Progenitor cell of endocrine pancreas (in vitro differentiated cells): ENCODE measurements around the gene DLX2. TPM values are rescaled to one million over a fixed set of nuclear protein-coding genes. Genes with fewer than 3 reads are reported as not detected.

ENCODE experiments used
- DNase-seq: peaks from one replicate; pipeline ENCODE4 v3.0.0; 2021; ENCODE audit warnings: low spot score; ENCODE audit not compliant: unreplicated experiment
- H3K27ac Mint-ChIP-seq: 2 replicates; pipeline ENCODE4 v1.8.0; 2021; ENCODE audit warnings: mild to moderate bottlenecking, moderate library complexity, mixed read lengths
- H3K27me3 Mint-ChIP-seq: 2 replicates; pipeline ENCODE4 v1.8.0; 2021; ENCODE audit warnings: mixed read lengths
- H3K36me3 Mint-ChIP-seq: 2 replicates; pipeline ENCODE4 v1.8.0; 2022; ENCODE audit warnings: mixed read lengths; ENCODE audit not compliant: insufficient read depth
- H3K4me1 Mint-ChIP-seq: 2 replicates; pipeline ENCODE4 v1.8.0; 2021; ENCODE audit warnings: low read depth, mixed read lengths
- H3K4me3 Mint-ChIP-seq: 2 replicates; pipeline ENCODE4 v1.8.0; 2021; ENCODE audit warnings: low read depth, mild to moderate bottlenecking, moderate library complexity, mixed read lengths
- H3K9me3 Mint-ChIP-seq: 2 replicates; pipeline ENCODE4 v1.8.0; 2021; ENCODE audit warnings: low read depth, mixed read lengths
- CTCF ChIP-seq: fragments of 200-600 bp; sonication (generic); IDR thresholded peaks from one replicate; pipeline ENCODE4 v1.5.0; 2021; ENCODE audit warnings: antibody characterized with exemption, mild to moderate bottlenecking; ENCODE audit not compliant: unreplicated experiment
- total RNA-seq: library from RNA; stranded (reverse); gene quantifications from 2 replicates; pipeline ENCODE4 v1.2.1, GENCODE V29; 2021

DLX2 gene
- total RNA-seq, 1 donor from 2014 or later: 1.7 TPM

DNA sequence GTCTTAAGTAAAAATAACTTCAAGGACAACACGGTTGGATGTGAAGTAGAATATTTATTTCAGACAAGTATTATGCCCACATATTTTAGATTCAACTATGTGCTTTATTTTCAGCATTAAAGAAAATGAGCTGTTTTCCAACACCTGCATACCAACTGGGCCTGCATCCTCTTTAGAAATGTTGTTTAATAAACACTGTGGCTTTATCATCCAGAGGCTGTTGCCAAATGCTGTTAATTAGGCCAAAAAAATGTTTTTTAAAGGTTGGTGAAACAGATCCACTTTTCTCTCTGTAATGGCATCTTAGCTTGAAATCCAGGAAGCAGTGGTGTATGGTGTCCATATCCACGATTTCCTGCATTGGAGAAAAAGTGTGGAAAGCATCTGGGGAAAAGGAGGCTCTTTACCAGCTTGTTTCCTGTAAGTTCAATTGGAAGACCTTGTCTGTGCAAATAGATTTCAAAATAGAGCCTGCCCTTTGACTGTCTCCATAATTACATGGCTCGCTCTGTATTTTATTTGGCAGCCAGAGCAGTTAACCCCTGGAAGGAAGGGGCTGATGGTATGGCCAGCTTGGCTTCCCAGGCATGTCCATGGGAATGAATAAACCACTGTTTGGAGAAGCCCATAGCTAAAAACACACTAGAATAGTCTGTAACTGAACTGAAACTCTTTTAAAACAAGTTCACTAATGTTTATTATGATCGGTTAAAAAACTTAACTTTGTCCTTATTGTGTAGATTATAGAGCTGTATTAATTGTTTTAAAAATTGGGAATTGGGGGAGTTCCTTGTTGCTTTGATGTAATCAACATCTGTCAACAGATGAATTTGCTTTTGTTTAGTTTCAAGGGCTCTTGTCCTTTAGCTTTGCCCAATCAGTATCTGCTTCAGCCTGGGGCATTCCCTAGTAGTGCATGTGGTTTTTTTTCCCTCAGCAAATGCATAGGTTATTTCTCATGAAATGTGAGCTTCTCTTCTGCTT, 50.4 kb downstream of the DLX2 start:
- Mint-ChIP-seq H3K27me3 (peaks cover 5% of the 10 kb centered on the region), H3K4me3 (no peak overlapping the region), H3K9me3 (no peaks in the 10 kb centered on the region), H3K36me3 (no peaks in the 10 kb centered on the region), H3K4me1 (no peaks in the 10 kb centered on the region), H3K27ac (no peak overlapping the region)
- no peak for TF ChIP-seq CTCF
- DNase-seq: no peak

DNA sequence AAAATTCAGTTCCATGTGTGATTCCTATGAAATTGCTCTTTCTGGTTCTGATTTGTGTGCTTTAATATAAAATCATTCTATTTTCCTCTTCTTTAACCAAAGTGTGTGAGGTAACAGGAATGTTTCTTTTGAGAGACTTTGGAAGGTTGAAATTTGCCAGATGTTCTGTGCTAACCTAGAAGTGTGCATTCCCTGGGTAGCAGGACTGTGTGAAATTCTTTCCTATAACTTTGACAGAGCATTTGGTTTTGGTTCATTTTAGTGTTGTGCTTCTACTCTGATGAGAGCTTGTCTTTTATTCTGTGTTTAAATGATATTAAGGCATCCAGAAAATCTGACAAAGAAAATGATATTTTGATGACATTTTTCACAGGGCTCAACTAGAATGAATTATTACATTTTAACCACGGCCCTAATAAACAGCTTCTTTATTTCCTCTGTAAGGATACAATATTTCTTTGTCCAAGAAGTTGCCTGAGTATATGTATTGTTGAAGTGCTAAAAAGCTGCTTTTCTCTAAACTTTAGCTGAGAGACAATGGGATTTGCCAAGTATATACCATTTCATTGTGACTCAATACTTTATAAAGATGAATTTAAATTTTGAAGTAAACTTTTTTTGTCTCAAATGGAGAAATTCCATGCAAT, 52.1 kb downstream of the DLX2 start:
- Mint-ChIP-seq H3K36me3 (no peaks in the 10 kb centered on the region), H3K4me1 (peaks cover 3% of the 10 kb centered on the region), H3K4me3 (no peak overlapping the region), H3K27me3 (peaks cover 3% of the 10 kb centered on the region), H3K27ac (no peak overlapping the region), H3K9me3 (no peaks in the 10 kb centered on the region)
- DNase-seq: no peak
- TF ChIP-seq CTCF: no peak

GRCh38 chr2:172049567-172050120, 53.1 kb downstream of the DLX2 start:
- Mint-ChIP-seq H3K27me3 (peaks cover 3% of the 10 kb centered on the region), H3K4me3 (no peak overlapping the region), H3K4me1 (peaks cover 3% of the 10 kb centered on the region), H3K27ac (no peak overlapping the region), H3K9me3 (no peaks in the 10 kb centered on the region), H3K36me3 (no peaks in the 10 kb centered on the region)
- DNase-seq: no peak
- TF ChIP-seq CTCF: no peak

Other genes starting within 250 kb of the DLX2 start
- gene SLC25A12, start 208.7 kb downstream of the DLX2 start, total RNA-seq: 8.6 and 13.9 TPM in 2 replicates
- 40.5 and 41.2 TPM in 2 replicates for gene HAT1, start 180.4 kb downstream of the DLX2 start, total RNA-seq
- 8.3 and 9.8 TPM in 2 replicates for gene METAP1D, start 102.9 kb downstream of the DLX2 start, total RNA-seq
- 1.7 and 4.1 TPM in 2 replicates for gene DLX1, start 17.4 kb downstream of the DLX2 start, total RNA-seq